HCT116 (cell line): ENCODE data around the gene UBN1. TPM values are rescaled to one million over a fixed set of nuclear protein-coding genes. Genes with fewer than 3 reads are reported as not detected.

Experiments used
- ATAC-seq: fragments of 200-7000 bp; cut with Tn5 transposase; 2 replicates; pipeline ENCODE4 v1.9.1; 2020; ENCODE audit warnings: mild to moderate bottlenecking, moderate library complexity
- BruUV-seq: library from RNA; stranded (reverse); fragments of 400-500 nt; replicated peaks from 2 replicates; lab custom pipeline; 2021; lab: Mats Ljungman, UMichigan
- CTCF ChIA-PET: fragments of 300-600 bp; sonication (Branson Sonifier 250); formaldehyde crosslinking; loops from one replicate; lab custom pipeline; 2021; ENCODE audit warnings: antibody characterized with exemption; lab: Charles Lee
- POLR2A ChIA-PET: fragments of 300-600, 350-600 bp; sonication (Branson Sonifier 250); formaldehyde crosslinking; loops from one replicate; lab custom pipeline; 2021; ENCODE audit warnings: antibody characterized with exemption; lab: Charles Lee
- RAD21 ChIA-PET, 2 experiments: fragments of 300-600 bp; sonication (Branson Sonifier 250); formaldehyde crosslinking; loops; one replicate each; lab custom pipeline; 2023; ENCODE audit warnings: low total read pairs in 2 of 2; ENCODE audit not compliant: uncharacterized antibody in 2 of 2, unreplicated experiment in 2 of 2, low non-redundant PET in 1 of 2; lab: Charles Lee
- DNase-seq: peaks from one replicate; pipeline ENCODE4 v3.0.0-alpha.2; 2010; ENCODE audit warnings: low read depth, low spot score
- H2AFZ ChIP-seq: fragments of 200-600 bp; shearing (Covaris generic), sonication (generic); 2 replicates; pipeline ENCODE4 v1.6.1; 2017; ENCODE audit warnings: low read depth, mixed run types, mixed read lengths, antibody characterized with exemption, low read length; ENCODE audit not compliant: poor library complexity, severe bottlenecking
- H3K27ac ChIP-seq: 2 replicates; pipeline ENCODE4 v1.5.1; 2012; ENCODE audit warnings: low read depth, low read length
- H3K27me3 ChIP-seq: fragments of 200-600 bp; sonication (generic); 2 replicates; pipeline ENCODE4 v1.6.1; 2016; ENCODE audit warnings: mixed run types, low read length, mixed read lengths; ENCODE audit not compliant: insufficient read depth
- H3K36me3 ChIP-seq, 2 experiments: fragments of 200-500 bp in 1 of 2; fragments of 200-600 bp in 1 of 2; sonication (Bioruptor generic) in 1 of 2; sonication (generic) in 1 of 2; 2 replicates each; pipeline versions ENCODE4 v1.5.1 to v1.6.1; 2014 to 2016; ENCODE audit warnings: low read length in 2 of 2, inconsistent platforms in 1 of 2, mixed read lengths in 1 of 2, mixed run types in 1 of 2; ENCODE audit not compliant: insufficient read depth in 2 of 2, control insufficient read depth in 1 of 2
- H3K4me1 ChIP-seq, 2 experiments: fragments of 200-600 bp in 1 of 2; sonication (generic) in 1 of 2; 2 replicates each; pipeline versions ENCODE4 v1.5.1 to v1.6.1; 2012 to 2017; ENCODE audit warnings: low read length in 2 of 2, inconsistent platforms in 1 of 2, mild to moderate bottlenecking in 1 of 2, mixed read lengths in 1 of 2, mixed run types in 1 of 2, moderate library complexity in 1 of 2; ENCODE audit not compliant: insufficient read depth in 2 of 2, control insufficient read depth in 1 of 2
- H3K4me2 ChIP-seq: fragments of 200-600 bp; sonication (generic); 2 replicates; pipeline ENCODE4 v1.6.1; 2017; ENCODE audit warnings: mixed run types, low read length, mixed read lengths
- H3K4me3 ChIP-seq, 2 experiments: fragments of 200-600 bp in 1 of 2; sonication (generic) in 1 of 2; replicated peaks in 1 of 2; 2 replicates each; pipeline ENCODE4 v1.5.1; 2011 to 2016; ENCODE audit warnings: low read length in 2 of 2, control low read depth in 1 of 2, low read depth in 1 of 2, mild to moderate bottlenecking in 1 of 2, mixed read lengths in 1 of 2, mixed run types in 1 of 2
- H3K79me2 ChIP-seq: fragments of 200-600 bp; sonication (generic); 2 replicates; pipeline ENCODE4 v1.6.1; 2017; ENCODE audit warnings: mild to moderate bottlenecking, mixed run types, low read length, moderate library complexity, mixed read lengths; ENCODE audit not compliant: insufficient read depth
- H3K9ac ChIP-seq: fragments of 200-600 bp; sonication (generic); 2 replicates; pipeline ENCODE4 v1.6.1; 2016; ENCODE audit warnings: low read length, mixed read lengths
- H3K9me2 ChIP-seq: fragments of 200-600 bp; sonication (generic), shearing (Covaris generic); 2 replicates; pipeline ENCODE4 v1.6.1; 2017; ENCODE audit warnings: mixed run types, mild to moderate bottlenecking, moderate library complexity; ENCODE audit not compliant: insufficient read depth
- H3K9me3 ChIP-seq, 2 experiments: fragments of 200-500 bp in 1 of 2; fragments of 200-600 bp in 1 of 2; sonication (Bioruptor generic) in 1 of 2; sonication (generic) in 1 of 2; 2 replicates each; pipeline ENCODE4 v1.6.1; 2014 to 2017; ENCODE audit warnings: low read length in 2 of 2, mixed read lengths in 2 of 2, inconsistent platforms in 1 of 2, low read depth in 1 of 2, mild to moderate bottlenecking in 1 of 2, mixed run types in 1 of 2, moderate library complexity in 1 of 2; ENCODE audit not compliant: control insufficient read depth in 1 of 2, insufficient read depth in 1 of 2
- H4K20me1 ChIP-seq: fragments of 200-600 bp; sonication (generic), shearing (Covaris generic); 2 replicates; pipeline ENCODE4 v1.6.1; 2017; ENCODE audit warnings: mixed run types, mild to moderate bottlenecking, moderate library complexity; ENCODE audit not compliant: insufficient read depth
- CBX3 ChIP-seq: IDR thresholded peaks from 2 replicates; pipeline ENCODE4 v1.6.1; 2012; ENCODE audit warnings: low read depth
- CEBPB ChIP-seq: IDR thresholded peaks from 2 replicates; pipeline ENCODE4 v1.6.1; 2012; ENCODE audit warnings: low read depth
- EGR1 ChIP-seq: IDR thresholded peaks from 2 replicates; pipeline ENCODE4 v1.6.1; 2012; ENCODE audit warnings: low read depth
- ELF1 ChIP-seq: IDR thresholded peaks from 2 replicates; pipeline ENCODE4 v1.6.1; 2012; ENCODE audit warnings: low read depth, borderline replicate concordance
- EZH2 ChIP-seq: fragments of 200-600 bp; sonication (generic); IDR thresholded peaks from 2 replicates; pipeline ENCODE4 v1.6.1; 2017; ENCODE audit warnings: antibody characterized with exemption, mixed run types
- EZH2phosphoT487 ChIP-seq: fragments of 200-600 bp; IDR thresholded peaks from 2 replicates; pipeline ENCODE4 v1.6.1; 2018; ENCODE audit warnings: antibody characterized with exemption, borderline replicate concordance
- FOSL1 ChIP-seq: IDR thresholded peaks from 2 replicates; pipeline ENCODE4 v1.6.1; 2012; ENCODE audit warnings: low read depth
- JUND ChIP-seq: IDR thresholded peaks from 2 replicates; pipeline ENCODE4 v1.6.1; 2012
- POLR2A ChIP-seq: IDR thresholded peaks from 2 replicates; pipeline ENCODE4 v1.7.0; 2011; ENCODE audit warnings: borderline replicate concordance; ENCODE audit not compliant: insufficient read depth, insufficient read length; ENCODE audit errors: extremely low read depth
- RAD21 ChIP-seq: IDR thresholded peaks from 2 replicates; pipeline ENCODE4 v1.6.1; 2012; ENCODE audit warnings: low read depth, mild to moderate bottlenecking
- SIN3A ChIP-seq: IDR thresholded peaks from 2 replicates; pipeline ENCODE4 v1.6.1; 2012; ENCODE audit warnings: low read depth
- SP1 ChIP-seq: IDR thresholded peaks from 2 replicates; pipeline ENCODE4 v1.6.1; 2012; ENCODE audit warnings: low read depth
- SRF ChIP-seq: IDR thresholded peaks from 2 replicates; pipeline ENCODE4 v1.6.1; 2012; ENCODE audit warnings: low read depth
- TCF7L2 ChIP-seq: IDR thresholded peaks from 2 replicates; pipeline ENCODE4 v1.7.0; 2011; ENCODE audit warnings: borderline replicate concordance, inconsistent platforms; ENCODE audit not compliant: insufficient read depth, insufficient read length; ENCODE audit errors: extremely low read depth
- YY1 ChIP-seq: IDR thresholded peaks from 2 replicates; pipeline ENCODE4 v1.6.1; 2011; ENCODE audit warnings: low read length, low read depth, moderate library complexity, mild to moderate bottlenecking; ENCODE audit not compliant: insufficient replicate concordance; ENCODE audit errors: extremely low read depth
- intact Hi-C: fragments of 100-400 bp; cut with micrococcal nuclease; formaldehyde crosslinking; loops from 2 replicates; pipeline ENCODE4 v1.10.0; 2022
- total RNA-seq: library from RNA; stranded (reverse); gene quantifications from one replicate; pipeline ENCODE4 v1.2.1, GENCODE V29; 2021; ENCODE audit not compliant: unreplicated experiment
- TF ChIP-seq, protein P1 (sequence below): IDR thresholded peaks from 2 replicates; pipeline ENCODE4 v1.6.1; 2011; ENCODE audit warnings: mild to moderate bottlenecking, low read length, moderate library complexity; ENCODE audit not compliant: insufficient replicate concordance; ENCODE audit errors: extremely low read depth
- TF ChIP-seq, protein P2 (sequence below): IDR thresholded peaks from 2 replicates; pipeline ENCODE4 v1.6.1; 2012

UBN1 gene
- total RNA-seq, 1 experiment from 2014 or later, result 31.9 TPM

DNA sequence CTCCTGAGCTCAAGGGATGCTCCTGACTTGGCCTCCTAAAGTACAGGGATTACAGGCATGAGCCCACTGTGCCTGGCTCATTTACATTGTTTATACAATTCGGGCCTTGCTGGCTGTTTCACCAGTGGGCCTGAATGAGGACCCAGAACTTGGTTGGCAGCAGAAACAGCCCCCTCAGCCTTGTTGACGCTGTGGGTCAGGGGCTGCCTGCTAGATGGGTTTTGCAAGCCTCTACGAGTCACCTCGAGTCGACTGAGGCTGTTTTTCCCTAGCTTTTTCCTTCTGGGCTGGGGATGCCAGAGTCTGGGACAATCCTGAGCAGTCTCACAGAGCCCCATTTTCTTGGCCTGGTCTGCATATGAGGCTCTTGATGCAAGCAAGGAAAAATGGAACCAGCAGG lies 73.5 kb downstream of the UBN1 start:
- H3K79me2 ChIP-seq, result no peaks in the 10 kb centered on the region; the same call in 1 of the 2 replicates
- intact Hi-C loops, result no loop called here
- CTCF ChIA-PET, result no interaction called here
- RAD21 ChIA-PET, result no interaction called here
- H2AFZ ChIP-seq, result no peak overlapping the region
- H3K27me3 ChIP-seq, result no peaks in the 10 kb centered on the region
- no peak for ATAC-seq
- H3K9ac ChIP-seq, result no peak overlapping the region
- no TSS peak for BruUV-seq
- no peak for DNase-seq
- peaks cover 41 to 56% of the 10 kb centered on the region in 2 experiments for H3K4me1 ChIP-seq
- no peaks in the 10 kb centered on the region for H3K9me3 ChIP-seq
- no peak for TF ChIP-seq ELF1
- no peak for TF ChIP-seq SRF
- TF ChIP-seq RAD21, result no peak
- no peak for TF ChIP-seq TCF7L2
- no peak for TF ChIP-seq POLR2A
- no peak for TF ChIP-seq FOSL1
- TF ChIP-seq, protein P1, sequence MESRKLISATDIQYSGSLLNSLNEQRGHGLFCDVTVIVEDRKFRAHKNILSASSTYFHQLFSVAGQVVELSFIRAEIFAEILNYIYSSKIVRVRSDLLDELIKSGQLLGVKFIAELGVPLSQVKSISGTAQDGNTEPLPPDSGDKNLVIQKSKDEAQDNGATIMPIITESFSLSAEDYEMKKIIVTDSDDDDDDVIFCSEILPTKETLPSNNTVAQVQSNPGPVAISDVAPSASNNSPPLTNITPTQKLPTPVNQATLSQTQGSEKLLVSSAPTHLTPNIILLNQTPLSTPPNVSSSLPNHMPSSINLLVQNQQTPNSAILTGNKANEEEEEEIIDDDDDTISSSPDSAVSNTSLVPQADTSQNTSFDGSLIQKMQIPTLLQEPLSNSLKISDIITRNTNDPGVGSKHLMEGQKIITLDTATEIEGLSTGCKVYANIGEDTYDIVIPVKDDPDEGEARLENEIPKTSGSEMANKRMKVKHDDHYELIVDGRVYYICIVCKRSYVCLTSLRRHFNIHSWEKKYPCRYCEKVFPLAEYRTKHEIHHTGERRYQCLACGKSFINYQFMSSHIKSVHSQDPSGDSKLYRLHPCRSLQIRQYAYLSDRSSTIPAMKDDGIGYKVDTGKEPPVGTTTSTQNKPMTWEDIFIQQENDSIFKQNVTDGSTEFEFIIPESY, result no peak
- TF ChIP-seq JUND, result no peak
- no peak for TF ChIP-seq SP1
- TF ChIP-seq, protein P2, sequence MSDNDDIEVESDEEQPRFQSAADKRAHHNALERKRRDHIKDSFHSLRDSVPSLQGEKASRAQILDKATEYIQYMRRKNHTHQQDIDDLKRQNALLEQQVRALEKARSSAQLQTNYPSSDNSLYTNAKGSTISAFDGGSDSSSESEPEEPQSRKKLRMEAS, result no peak
- TF ChIP-seq EZH2, result no peak
- no peak for TF ChIP-seq CEBPB
- TF ChIP-seq EGR1, result no peak
- TF ChIP-seq YY1, result no peak
- no peak for TF ChIP-seq SIN3A
- TF ChIP-seq EZH2phosphoT487, result no peak
- no peak for TF ChIP-seq CBX3
- no peaks in the 10 kb centered on the region for H3K36me3 ChIP-seq
- no peaks in the 10 kb centered on the region for H3K9me2 ChIP-seq
- no peak overlapping the region for H3K4me2 ChIP-seq
- POLR2A ChIA-PET, result no interaction called here
- no peak overlapping the region for H3K4me3 ChIP-seq
- H4K20me1 ChIP-seq, result no peaks in the 10 kb centered on the region
- H3K27ac ChIP-seq, result no peak overlapping the region
